Activated T-cell treated with anti-CD3 and anti-CD28 coated beads for 24 hours (primary cell): ENCODE measurements around the gene ACIN1.

Experiments used
- DNase-seq: peaks from one replicate; pipeline ENCODE4 v3.0.0-alpha.2; 2020; ENCODE audit warnings: low read depth

ACIN1 gene

DNA sequence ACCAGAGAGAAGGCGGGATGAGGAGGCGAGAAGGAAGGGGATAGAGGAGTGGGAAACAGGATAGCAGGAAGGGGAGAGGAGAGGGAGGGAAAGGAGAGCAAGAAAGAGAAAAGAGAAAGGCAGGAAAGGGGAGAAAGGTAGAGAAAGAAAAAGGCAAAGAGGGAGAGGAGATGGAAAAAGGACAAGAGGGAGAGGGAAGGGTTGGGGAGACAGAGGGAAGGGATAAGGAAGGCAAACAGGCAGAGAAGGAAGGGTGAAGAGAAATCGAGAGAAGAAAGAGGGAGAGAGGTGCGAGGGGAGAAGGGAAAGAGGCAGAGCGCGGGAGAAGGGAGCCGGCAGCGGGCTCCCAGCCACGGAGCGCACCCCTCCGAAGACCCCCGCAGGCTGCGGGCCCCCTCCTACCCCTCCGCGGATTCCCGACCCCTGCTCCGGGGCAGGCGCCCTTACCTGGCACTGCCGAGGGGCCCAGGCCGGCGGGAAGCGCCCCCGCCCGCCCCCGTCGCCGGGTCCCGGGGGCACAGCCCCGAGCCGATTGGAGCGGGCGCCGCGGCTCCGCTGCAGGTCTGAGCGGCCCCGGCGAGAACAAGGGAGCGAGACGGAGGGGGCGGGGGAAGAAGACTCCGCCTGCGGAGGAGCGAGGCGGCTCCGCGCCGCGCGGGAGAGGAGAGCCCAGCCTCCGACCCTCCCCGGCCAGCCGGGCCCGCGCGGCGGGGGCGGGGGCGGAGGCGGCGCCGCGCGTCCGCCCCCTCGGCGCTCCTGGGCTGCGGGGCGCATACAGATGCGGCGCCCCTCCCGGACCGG, 37.8 kb downstream of the ACIN1 start, which contains the start of gene CDH24:
CDH24 (minus strand) TSS at position 565 of the 801 bp plus-strand sequence. CDS start 1,787 bp downstream, outside the sequence.
- DNase-seq, result peak; percentile 53

DNA sequence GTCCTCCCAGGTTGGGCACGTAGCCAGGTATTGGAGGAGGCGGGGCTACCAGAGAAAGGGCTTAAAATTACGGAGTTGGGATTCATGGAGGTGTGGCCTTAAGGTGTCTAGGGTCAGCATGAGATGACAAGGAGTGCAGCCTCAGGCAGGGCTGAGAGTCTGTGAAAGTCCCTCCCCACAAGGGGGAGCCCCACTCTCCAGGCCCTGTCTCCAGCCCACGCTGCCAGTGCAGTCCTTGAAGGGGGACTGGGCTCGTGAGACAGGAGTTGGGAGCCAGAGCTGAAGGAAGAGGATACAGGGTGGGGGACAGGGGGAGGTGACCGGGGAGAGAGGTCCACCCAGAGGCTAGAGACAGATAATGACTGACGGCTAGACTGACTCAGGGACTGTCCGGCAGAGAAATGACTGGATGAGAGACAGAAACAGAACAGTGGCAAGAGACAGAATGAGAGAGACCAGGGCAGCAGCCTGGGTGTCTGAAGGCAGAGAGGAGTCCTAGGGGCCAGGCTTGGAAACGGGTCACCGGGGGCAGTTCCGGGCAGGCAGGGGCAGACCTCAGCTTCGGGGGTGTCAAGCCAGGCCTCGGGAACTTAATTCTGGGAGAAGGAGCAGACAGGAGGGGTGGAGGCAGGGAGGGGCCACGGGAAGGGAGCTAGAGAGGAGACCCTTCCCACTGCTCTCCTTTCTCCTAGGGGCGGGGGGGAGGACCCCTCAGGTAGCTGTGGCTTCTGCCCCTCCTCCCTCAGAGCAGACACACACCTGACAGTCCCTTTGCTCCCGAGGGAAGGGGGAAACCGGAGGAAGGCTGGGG, 38.6 kb downstream of the ACIN1 start:
- peak; percentile 51 for DNase-seq

DNA sequence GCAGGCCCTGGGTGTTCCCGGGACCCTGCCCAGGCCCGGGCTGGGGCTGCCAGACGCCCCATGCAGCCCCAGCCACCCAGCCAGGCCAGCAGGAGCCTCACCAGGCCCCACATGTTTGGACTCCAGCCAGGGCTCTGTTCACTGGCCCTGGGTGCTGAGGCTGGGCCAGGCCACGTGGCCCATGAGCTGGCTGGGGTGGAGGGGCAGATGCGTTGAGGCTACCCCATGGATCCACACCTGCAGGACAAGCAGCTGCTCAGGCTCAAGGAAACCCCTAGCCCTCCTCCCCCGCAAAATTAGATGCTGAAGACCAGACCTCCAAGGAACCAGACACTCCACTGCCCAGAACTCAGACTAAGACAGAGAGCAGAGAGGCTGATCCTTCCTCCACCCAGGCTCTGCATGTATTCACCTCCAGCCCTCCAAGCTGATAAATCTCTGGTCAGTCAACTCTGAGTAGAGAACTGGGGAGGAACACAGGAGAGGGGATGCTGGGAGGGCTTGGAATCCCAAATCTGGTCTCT, 39.3 kb downstream of the ACIN1 start:
- DNase-seq, result no peak

DNA sequence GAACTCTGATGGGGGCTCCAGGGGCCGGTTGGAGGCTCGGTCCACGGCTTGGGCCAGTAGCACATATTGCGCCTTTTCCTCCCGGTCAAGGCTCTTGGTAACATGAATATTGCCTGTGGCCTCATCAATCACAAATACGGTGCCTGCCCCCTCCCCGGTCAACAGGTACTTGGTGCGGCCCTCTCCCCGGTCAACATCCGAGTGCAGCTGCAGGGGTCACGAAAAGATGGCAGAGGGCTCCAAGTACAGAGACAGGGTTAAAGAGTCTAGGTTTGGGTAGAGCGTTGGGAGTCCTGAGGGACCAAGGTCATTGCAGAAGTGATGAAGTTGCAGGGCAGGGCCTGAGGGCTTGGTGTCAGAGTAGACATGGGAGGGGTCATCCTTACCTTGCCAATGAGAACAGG, 39.8 kb downstream of the ACIN1 start:
- DNase-seq, result no peak

DNA sequence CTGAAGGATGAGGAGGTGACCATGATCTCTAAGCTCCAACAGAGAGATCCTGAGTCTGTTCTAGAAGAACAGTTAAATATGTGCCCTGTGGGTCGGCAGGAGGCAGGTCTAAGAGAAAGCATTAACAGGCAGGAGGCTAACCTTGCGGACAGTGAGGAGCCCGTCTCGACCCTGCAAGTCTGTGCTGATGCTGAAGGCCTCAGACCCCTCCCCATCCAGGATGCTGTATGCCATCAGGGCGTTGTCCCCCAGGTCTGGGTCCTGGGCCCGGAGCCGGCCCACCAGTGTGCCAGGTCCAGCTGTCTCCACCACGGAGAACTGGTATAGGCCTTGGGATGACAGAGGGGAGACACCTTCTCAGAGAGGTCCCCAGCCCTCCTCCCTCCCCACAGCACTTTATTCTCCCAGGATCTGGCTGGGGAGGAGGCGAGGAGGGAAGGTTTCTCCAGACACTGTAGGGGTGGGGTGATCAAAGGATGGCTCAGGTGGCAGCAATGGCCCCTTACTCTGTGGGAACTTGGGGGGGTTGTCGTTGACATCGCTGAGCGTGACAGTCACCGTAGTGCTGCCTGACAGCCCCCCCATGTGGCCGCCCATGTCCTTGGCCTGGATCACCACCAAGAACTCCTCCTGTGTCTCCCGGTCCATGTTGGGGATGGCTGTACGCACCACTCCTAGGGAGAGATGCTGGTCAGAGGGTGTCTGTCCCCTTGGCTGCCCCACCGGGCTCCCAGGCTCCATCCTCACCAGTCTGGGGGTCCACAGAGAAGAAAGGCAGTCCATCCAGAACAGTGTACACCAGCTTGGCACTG, 40.7 kb downstream of the ACIN1 start:
- no peak for DNase-seq

DNA sequence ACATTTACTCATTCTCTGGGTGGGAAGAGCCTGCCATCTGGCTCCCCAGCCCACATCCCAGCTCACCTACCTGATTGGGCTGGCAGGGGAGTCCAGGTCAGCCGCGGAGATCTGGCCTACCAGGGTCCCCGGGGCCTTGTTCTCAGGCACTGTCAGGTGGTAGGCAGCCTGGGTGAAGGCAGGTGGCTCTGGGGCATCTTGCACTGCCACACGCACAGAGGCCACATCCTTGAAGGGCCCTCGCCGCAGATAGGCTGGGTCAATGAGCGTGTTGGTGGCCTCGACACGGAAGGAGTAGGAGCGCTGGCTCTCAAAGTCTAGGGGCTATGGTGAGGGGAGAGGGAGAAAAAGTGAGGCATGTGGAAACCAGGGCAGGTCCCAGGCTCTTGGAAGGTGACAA, 41.5 kb downstream of the ACIN1 start:
- DNase-seq, result no peak

DNA sequence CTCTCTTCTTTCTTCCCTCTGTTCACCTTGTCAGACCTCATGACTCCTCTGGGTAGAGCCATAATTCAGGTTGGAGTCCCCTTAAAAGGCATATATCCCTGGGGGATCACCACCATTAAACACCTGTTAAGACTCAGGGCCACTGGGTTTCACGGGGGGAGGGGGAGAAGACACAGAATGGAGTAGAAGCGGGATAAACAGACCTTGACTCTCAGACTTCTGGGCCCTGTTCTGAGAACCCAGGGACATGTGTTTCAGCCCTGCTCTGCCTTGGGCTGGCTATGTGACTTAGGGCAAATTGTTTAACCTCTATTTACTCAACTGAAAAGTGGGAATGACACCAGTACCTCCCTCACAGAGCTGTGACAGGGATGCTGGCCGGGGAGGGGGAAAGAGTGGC, 42.3 kb downstream of the ACIN1 start:
- no peak for DNase-seq

DNA sequence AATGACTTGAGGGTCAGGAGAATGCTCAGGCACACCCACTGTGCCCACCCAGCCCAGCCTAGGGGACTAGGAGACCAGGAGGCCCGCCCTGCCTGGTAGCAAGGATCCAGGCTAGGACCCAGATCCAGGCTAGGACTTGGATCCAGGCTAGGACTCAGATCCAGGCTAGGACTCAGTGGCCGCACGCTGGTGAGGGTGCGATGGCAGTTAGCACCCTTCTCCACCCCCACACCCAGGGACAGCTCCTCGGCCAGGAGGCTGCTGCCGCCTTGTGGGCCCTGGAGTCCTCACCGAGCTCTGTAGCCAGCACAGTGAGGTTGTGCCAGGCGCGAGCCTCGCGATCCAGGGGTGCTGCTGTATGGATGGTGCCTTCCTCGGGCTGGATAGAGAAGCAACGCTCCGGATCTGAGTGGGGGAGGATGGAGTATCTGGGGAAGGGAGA, 42.7 kb downstream of the ACIN1 start:
- DNase-seq, result no peak

DNA sequence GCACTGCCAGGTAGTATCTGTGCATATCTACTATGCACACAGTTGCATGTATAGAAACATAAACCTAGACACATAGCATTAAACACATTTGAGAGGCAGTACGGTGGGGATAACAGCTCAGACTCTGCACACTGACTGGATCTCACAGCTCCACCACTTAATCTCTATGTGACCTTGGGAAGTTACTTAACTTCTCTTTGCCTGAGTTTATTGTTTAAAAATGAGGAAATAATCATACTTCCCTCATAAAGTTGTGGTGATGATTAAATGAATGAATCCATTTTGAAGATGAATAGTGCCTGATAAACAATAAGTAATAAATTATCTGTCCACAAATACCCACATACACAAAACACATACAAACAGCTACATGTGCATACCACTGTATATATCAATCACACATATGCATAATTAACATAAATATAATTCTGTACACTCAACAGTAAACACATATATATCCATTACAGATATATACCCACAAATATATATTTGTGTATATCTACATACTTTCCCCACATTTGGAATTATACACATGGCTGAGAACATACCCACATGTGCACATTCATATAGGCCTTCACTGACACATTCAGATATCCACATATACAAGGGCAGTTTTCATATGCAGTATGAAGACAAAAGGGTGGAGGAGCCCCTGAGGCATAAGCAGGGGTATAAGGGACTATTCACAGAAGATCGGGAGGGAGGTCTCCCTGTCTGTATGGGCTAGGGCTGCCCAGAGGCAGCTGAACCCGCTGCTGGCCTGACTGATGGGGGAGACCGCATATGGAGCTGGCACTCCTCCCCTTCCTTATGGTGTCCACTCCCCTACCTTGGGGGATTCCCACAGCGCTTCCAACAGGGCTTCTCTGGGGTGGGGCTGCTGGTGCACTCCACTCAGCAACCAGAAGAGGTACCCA, 43.5 kb downstream of the ACIN1 start:
- DNase-seq, result no peak

DNA sequence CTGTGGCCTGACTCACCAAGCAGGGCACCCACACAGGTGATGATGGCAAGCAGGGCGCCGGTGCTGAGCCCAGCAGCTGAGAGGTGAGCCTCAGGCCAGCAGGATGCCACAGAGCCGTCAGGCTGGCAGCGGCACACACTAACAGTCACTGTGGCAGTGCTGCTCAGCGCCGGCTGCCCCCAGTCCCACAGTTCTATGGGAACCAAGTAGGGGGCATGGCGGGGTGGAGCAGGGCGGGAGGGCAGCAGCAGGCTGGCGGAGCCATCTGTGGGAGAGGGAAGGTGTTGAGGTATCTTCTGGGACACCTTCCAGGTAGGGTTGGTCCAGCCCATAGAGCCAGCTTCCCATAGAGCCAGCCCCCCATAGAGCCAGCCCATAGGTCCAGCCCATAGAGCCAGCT, 45.9 kb downstream of the ACIN1 start:
- no peak for DNase-seq

DNA sequence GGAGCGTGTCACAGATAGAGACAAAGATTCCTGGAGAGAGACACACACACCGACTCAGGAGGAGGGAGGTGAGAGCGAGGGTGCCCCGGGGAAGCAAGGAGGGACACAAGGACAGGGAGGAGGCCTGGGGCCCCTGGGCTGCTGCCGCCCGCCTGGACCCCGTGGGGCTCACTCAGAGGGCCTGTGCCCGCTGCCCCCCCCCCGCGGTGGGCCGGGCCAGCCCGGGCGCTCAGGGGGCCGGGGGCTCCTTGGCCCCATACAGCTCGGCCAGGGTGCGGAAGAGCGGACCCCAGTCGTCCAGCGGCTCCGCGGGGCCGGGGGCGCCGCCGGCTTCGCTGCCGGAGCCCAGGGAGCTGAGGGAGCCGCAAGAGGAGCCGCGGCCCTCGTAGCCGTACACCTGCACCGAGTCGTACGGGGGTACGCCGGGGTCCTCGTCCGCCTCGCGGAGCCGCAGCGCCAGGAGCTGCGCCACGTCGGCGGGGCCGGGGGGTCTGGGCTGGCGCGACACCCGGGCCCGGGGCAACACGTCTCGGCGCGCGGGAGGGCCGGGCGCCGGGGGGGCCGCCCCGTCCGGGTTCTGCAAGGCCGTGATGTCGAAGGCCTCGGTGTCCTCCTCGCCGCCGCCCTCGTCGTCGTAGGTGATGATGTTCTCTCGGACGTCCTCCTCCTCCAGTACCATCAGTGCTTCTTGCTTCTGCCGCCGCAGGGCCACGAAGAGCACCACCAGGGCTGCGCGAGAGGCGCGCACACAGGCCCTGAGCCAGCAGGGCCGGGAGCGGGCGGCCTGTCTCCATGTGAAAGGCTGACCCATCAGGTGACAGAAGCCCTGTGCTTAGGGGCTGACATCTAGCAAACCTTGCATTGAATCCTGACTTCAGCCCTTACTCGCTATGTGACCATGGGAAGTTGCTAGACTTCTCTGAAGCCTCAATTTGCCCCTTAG, 46.9 kb downstream of the ACIN1 start:
- no peak for DNase-seq

DNA sequence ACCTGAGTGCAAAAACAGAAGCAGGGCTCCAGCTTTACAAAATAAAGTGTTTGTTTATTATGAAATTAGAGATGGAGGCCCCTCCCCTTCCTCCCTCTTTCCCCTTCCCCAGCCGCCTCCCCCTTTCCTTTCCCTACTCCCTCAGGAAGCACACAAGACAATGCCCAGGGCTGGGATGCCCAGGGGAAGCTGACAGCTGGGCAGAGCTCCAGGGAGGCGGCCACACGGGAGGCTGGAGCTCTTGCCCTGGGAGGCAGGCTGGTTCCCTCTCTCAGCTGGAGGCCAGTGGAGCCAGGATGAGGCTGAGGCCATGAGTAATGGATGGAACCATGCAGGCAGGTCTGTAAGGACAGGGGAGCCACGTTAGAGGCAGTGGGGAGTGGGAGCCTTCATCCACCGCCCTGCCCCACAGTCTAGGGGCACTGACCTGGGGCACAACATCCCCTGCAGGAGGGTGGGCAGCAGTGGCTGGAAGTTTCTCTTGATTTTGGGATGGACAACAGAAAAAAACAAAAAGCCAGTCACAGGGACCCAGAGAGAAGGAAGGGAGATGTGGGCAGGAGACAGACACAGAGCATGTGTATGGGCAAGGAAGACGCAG, 47.8 kb downstream of the ACIN1 start:
- DNase-seq, result no peak

DNA sequence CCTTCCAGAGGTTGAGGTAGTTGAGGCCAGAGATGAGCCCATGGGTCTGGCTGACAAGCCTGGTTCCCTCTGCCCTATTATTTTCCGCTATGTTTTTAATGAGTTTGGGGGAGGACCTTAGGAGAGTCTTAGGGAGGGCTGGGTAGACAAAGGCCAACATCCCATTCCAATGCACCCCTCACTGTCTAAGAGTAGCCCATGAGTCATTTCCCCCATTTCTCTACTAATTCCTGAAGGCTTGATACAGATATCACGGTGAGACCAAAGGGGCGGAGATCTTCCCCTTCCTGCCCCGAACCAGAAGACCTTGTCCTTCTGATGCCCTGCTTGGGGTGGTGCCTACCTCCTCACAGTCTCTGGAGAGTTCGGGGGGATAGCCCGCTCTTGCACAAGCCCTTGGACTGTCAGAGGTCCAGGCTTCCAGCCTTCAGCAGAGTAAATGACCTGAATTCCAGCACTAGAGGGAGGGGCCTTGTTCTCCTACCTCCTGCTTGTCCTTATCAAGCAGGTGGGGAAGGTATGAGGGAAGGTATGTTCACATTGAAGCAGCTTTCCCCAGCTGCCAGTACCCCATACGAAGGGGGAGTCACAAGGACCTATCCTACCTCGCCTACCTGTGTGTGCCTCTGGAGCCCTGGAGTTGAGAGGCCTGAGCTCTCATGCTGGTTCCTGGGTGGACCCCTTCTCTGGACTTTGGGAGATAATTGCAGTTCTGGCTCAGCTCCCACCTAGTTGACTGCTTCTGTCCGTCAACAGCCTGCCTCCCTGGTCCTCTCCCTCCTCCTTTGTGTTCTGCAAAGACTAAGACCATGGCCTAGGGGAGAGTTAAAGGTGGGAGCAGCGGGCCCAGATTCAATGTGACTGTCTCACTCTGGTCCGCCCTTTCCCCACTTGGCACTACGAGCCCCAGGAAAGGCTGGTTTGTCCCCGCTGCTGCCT, 49.2 kb downstream of the ACIN1 start:
- DNase-seq, result no peak

DNA sequence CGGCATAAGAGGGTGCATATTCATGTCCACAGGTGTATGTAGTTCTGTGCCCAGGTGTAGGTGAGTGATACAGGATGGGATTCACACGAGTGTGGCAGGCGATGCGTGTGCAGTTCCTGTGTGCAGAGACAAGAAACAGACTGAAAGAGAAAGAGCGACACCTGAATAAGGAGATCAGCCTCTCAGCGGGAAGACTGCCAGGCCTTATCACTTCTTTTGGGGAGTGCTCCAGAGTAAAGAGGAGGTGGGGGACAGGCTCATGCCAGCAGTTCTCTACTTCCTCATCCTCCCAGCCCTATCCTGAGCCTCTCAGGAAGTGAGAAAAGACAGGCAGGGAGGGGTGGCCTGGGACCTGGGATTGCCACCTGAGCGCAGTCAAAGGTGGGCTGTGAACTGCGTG, 50.1 kb downstream of the ACIN1 start:
- DNase-seq, result no peak

DNA sequence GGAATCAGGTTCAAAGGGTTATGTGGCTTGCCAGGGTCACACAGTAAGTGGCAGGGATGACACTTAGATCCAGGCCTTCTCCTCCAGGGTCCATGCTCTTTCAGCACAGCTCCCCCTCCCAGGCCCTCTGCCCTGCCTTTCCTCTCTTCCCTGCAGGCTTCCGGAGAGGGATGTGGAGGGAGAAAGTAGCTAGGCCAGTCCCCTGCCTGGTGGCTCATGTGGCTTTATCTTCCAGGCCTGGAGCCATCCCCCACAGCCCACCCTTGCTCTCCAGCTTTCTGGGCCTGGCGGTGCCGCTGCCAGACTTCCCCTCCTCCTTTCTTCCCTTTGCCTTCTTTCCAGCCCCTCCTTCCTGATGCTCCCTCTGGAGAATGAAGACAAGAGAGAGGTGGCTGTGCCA, 51.2 kb downstream of the ACIN1 start:
- DNase-seq, result no peak

DNA sequence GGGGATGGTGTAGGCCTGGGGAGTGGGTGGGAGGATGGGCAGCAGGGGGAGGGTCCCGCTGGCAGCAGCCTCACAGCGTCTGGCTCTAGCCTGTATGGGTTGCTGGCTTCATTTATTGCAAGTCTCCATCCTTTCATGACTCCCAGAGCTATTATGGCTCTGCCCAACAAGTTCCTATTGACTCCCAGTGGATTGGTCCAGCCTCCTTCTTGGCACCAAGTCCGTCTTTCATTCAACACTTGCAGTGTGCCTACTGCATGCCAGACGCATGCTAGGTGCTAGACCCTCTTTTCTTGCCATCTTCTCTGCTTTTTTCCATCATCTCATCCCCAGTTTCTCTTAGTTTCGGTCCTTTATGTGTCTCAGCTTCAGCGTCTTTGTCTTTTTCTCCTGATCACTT, 51.8 kb downstream of the ACIN1 start:
- DNase-seq, result no peak

DNA sequence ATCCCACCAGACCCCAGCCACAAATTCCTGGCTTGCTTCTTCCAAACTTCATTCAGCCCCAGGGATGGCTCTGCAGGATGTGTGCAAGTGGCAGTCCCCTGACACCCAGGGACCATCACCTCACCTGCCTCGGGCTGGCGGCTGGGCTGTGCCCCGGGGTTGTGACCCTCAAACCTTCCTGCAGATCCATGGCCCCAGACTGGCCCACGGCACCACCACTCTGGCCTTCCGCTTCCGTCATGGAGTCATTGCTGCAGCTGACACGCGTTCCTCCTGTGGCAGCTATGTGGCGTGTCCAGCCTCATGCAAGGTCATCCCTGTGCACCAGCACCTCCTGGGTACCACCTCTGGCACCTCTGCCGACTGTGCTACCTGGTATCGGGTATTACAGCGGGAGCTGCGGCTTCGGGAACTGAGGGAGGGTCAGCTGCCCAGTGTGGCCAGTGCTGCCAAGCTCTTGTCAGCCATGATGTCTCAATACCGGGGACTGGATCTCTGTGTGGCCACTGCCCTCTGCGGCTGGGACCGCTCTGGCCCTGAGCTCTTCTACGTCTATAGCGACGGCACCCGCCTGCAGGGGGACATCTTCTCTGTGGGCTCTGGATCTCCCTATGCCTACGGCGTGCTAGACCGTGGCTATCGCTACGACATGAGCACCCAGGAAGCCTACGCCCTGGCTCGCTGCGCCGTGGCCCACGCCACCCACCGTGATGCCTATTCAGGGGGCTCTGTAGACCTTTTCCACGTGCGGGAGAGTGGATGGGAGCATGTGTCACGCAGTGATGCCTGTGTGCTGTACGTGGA, 52.6 kb downstream of the ACIN1 start, which contains the start of gene PSMB11:
PSMB11 (plus strand) TSS at position 51 of the 804 bp plus-strand sequence; CDS start at position 65, 14 bp downstream.
- no peak for DNase-seq
